IMR-90 (cell line): ENCODE measurements around the gene NUPR1. TPM values are rescaled to one million over a fixed set of nuclear protein-coding genes. Genes with fewer than 3 reads are reported as not detected.

ENCODE experiments used
- ATAC-seq: fragments of 200-7000 bp; cut with Tn5 transposase; 2 replicates; pipeline ENCODE4 v1.9.1; 2020; ENCODE audit warnings: low read depth, mild to moderate bottlenecking, moderate library complexity
- BruUV-seq: library from RNA; stranded (reverse); fragments of 400-500 nt; replicated peaks from 2 replicates; lab custom pipeline; 2021; lab: Mats Ljungman, UMichigan
- CTCF ChIA-PET: fragments of 300-600 bp; formaldehyde crosslinking; extraction: SDS; loops from one replicate; lab custom pipeline; 2021; ENCODE audit warnings: antibody characterized with exemption; lab: Yijun Ruan, JAX
- POLR2A ChIA-PET: fragments of 300-600 bp; sonication (Branson Sonifier 250); formaldehyde crosslinking; loops from one replicate; lab custom pipeline; 2022; ENCODE audit warnings: antibody characterized with exemption; ENCODE audit not compliant: unreplicated experiment; lab: Charles Lee
- DNase-seq: peaks from one replicate; pipeline ENCODE4 v3.0.0; 2013
- H2AFZ ChIP-seq: replicated peaks from 2 replicates; pipeline ENCODE3; 2013; ENCODE audit warnings: low read length, mild to moderate bottlenecking; ENCODE audit not compliant: poor library complexity
- H2AK5ac ChIP-seq: 2 replicates; pipeline ENCODE4 v1.6.1; 2013; ENCODE audit warnings: low read depth, low read length, inconsistent platforms
- H2AK9ac ChIP-seq: replicated peaks from 2 replicates; pipeline ENCODE3; 2013; ENCODE audit warnings: mild to moderate bottlenecking, low read depth, low read length, moderate library complexity; ENCODE audit not compliant: poor library complexity
- H2BK120ac ChIP-seq: 2 replicates; pipeline ENCODE4 v1.6.1; 2013; ENCODE audit warnings: low read depth, low read length, inconsistent platforms
- H2BK15ac ChIP-seq: 3 replicates; pipeline ENCODE4 v1.6.1; 2013; ENCODE audit warnings: low read depth, low read length, inconsistent platforms
- H2BK20ac ChIP-seq: 2 replicates; pipeline ENCODE4 v1.6.1; 2013; ENCODE audit warnings: low read depth, mild to moderate bottlenecking, inconsistent platforms, low read length, moderate library complexity
- H2BK5ac ChIP-seq: 2 replicates; pipeline ENCODE4 v1.6.1; 2013; ENCODE audit warnings: mild to moderate bottlenecking, low read depth, low read length, inconsistent platforms; ENCODE audit not compliant: poor library complexity, severe bottlenecking
- H3K14ac ChIP-seq: replicated peaks from 2 replicates; pipeline ENCODE4 v1.6.1; 2013; ENCODE audit warnings: low read depth, low read length, inconsistent platforms
- H3K18ac ChIP-seq: 2 replicates; pipeline ENCODE4 v1.6.1; 2013; ENCODE audit warnings: low read depth, low read length, control low read depth
- H3K23ac ChIP-seq: 2 replicates; pipeline ENCODE4 v1.6.1; 2013; ENCODE audit warnings: low read depth, low read length, inconsistent platforms
- H3K27ac ChIP-seq: 2 replicates; pipeline ENCODE4 v1.5.1; 2013; ENCODE audit warnings: mild to moderate bottlenecking, control low read depth, low read length; ENCODE audit not compliant: insufficient read depth
- H3K27me3 ChIP-seq: 2 replicates; pipeline ENCODE4 v1.6.1; 2013; ENCODE audit warnings: low read length; ENCODE audit not compliant: control insufficient read depth, insufficient read depth
- H3K36me3 ChIP-seq: 2 replicates; pipeline ENCODE4 v1.6.1; 2013; ENCODE audit warnings: low read length, mixed read lengths; ENCODE audit not compliant: control insufficient read depth, insufficient read depth
- H3K4ac ChIP-seq: 2 replicates; pipeline ENCODE4 v1.6.1; 2013; ENCODE audit warnings: low read depth, low read length, inconsistent platforms
- H3K4me1 ChIP-seq: 2 replicates; pipeline ENCODE4 v1.6.1; 2013; ENCODE audit warnings: low read length, mixed read lengths; ENCODE audit not compliant: control insufficient read depth, insufficient read depth
- H3K4me2 ChIP-seq: 2 replicates; pipeline ENCODE4 v1.6.1; 2013; ENCODE audit warnings: low read depth, mild to moderate bottlenecking, control low read depth, low read length, moderate library complexity
- H3K4me3 ChIP-seq: 2 replicates; pipeline ENCODE4 v1.5.1; 2013; ENCODE audit warnings: low read depth, mild to moderate bottlenecking, control low read depth, low read length, moderate library complexity; ENCODE audit not compliant: insufficient read depth
- H3K56ac ChIP-seq: 2 replicates; pipeline ENCODE4 v1.6.1; 2013; ENCODE audit warnings: low read length, inconsistent platforms; ENCODE audit not compliant: insufficient read depth; ENCODE audit errors: extremely low read depth
- H3K79me1 ChIP-seq, 2 experiments: 2 replicates each; pipeline ENCODE4 v1.6.1; 2013; ENCODE audit warnings: low read length in 2 of 2, inconsistent platforms in 1 of 2, low read depth in 1 of 2
- H3K9ac ChIP-seq: 2 replicates; pipeline ENCODE4 v1.6.1; 2013; ENCODE audit warnings: low read depth, low read length, control low read depth
- H3K9me1 ChIP-seq: 2 replicates; pipeline ENCODE4 v1.6.1; 2013; ENCODE audit warnings: low read length, inconsistent platforms; ENCODE audit not compliant: insufficient read depth
- H3K9me3 ChIP-seq: 2 replicates; pipeline ENCODE4 v1.6.1; 2013; ENCODE audit warnings: low read length; ENCODE audit not compliant: control insufficient read depth, insufficient read depth
- H4K20me1 ChIP-seq: 2 replicates; pipeline ENCODE4 v1.6.1; 2013; ENCODE audit warnings: low read length, inconsistent platforms; ENCODE audit not compliant: insufficient read depth
- H4K5ac ChIP-seq: 2 replicates; pipeline ENCODE4 v1.6.1; 2013; ENCODE audit warnings: mild to moderate bottlenecking, low read depth, low read length, control low read depth
- H4K8ac ChIP-seq, 2 experiments: 2 replicates each; pipeline ENCODE4 v1.6.1; 2013; ENCODE audit warnings: low read depth in 2 of 2, low read length in 2 of 2, control low read depth in 1 of 2, inconsistent platforms in 1 of 2
- H4K91ac ChIP-seq: 2 replicates; pipeline ENCODE4 v1.6.1; 2013; ENCODE audit warnings: low read depth, low read length, inconsistent platforms; ENCODE audit not compliant: insufficient read depth
- BHLHE40 ChIP-seq: fragments of 150-350 bp; IDR thresholded peaks from 2 replicates; pipeline ENCODE4 v1.6.1; 2016; ENCODE audit warnings: mild to moderate bottlenecking, low read depth, low read length
- CEBPB ChIP-seq: IDR thresholded peaks from 2 replicates; pipeline ENCODE4 v1.6.1; 2012; ENCODE audit warnings: low read depth, low read length, improper control_type of control experiment
- CHD1 ChIP-seq: IDR thresholded peaks from 2 replicates; pipeline ENCODE4 v1.6.1; 2012; ENCODE audit warnings: low read depth, low read length, improper control_type of control experiment
- FOS ChIP-seq: fragments of 150-350 bp; IDR thresholded peaks from 2 replicates; pipeline ENCODE4 v1.6.1; 2016; ENCODE audit warnings: low read depth, low read length
- POLR2A ChIP-seq: IDR thresholded peaks from 2 replicates; pipeline ENCODE4 v1.6.1; 2012; ENCODE audit warnings: mild to moderate bottlenecking, low read depth, low read length
- RCOR1 ChIP-seq: IDR thresholded peaks from 2 replicates; pipeline ENCODE4 v1.6.1; 2012; ENCODE audit warnings: mild to moderate bottlenecking, low read length, improper control_type of control experiment; ENCODE audit not compliant: insufficient replicate concordance
- WGBS, 2 experiments: methylation state at CpG; one replicate each; pipeline versions ENCODE4 v1.1.5 to v1.1.7; 2013; ENCODE audit warnings: missing lambda C conversion rate in 2 of 2; ENCODE audit not compliant: insufficient read length in 1 of 2; ENCODE audit errors: extremely low coverage in 2 of 2; 5-methylcytosine and 5-hydroxymethylcytosine counted together
- dilution Hi-C: fragments of 300-500 bp; cut with HindIII; formaldehyde crosslinking; loops from one replicate; pipeline ENCODE4 v1.14.3; 2018; ENCODE audit warnings: low sequenced_read_pairs; ENCODE audit not compliant: unreplicated experiment
- in situ Hi-C: fragments of 300-500 bp; cut with MboI; formaldehyde crosslinking; loops from 3 replicates; pipeline ENCODE4 v1.14.3; 2019; ENCODE audit warnings: low sequenced_read_pairs, inconsistent platforms, mixed read lengths
- intact Hi-C: fragments of 100-400 bp; cut with micrococcal nuclease; formaldehyde crosslinking; loops from 2 replicates; pipeline ENCODE4 v1.10.0; 2022
- polyA plus RNA-seq, 3 experiments: library from polyadenylated mRNA; depleted of rRNA; stranded (reverse); fragments of >200 nt; gene quantifications; 2 replicates each; pipeline ENCODE4 v1.2.3, GENCODE V29; 2012; ENCODE audit warnings: low replicate concordance in 1 of 3
- total RNA-seq: library from RNA; depleted of rRNA; stranded (reverse); fragments of >200 nt; gene quantifications from 2 replicates; pipeline ENCODE4 v1.2.3, GENCODE V29; 2012

The NUPR1 gene
- total and polyA plus RNA-seq, 2 of the 4 experiments (the other 2 are of a cell fraction): 10.2 to 27.9 TPM

- Histone ChIP-seq H3K14ac (peak overlapping the region; percentile 98), H4K20me1 (no peaks in the 10 kb centered on the region; the same call in 1 of the 2 replicates), H3K36me3 (peaks cover 28% of the 10 kb centered on the region), H2BK20ac (no peak overlapping the region), H3K27me3 (no peaks in the 10 kb centered on the region), H3K79me1 (peaks cover 17 to 26% of the 10 kb centered on the region in 2 experiments), H3K18ac (no peak overlapping the region), H3K4me1 (peaks cover 9% of the 10 kb centered on the region), H3K4me2 (peak overlapping the region; percentile 80), H2BK15ac (no peak overlapping the region; the same call in 2 of the 3 replicates), H3K9me1 (peaks cover 12% of the 10 kb centered on the region; the same call in 1 of the 2 replicates), H3K56ac (no peak overlapping the region; the same call in 1 of the 2 replicates), H3K23ac (peak overlapping the region; percentile 67; the same call in 1 of the 2 replicates), H2BK120ac (no peak overlapping the region), H3K27ac (peak overlapping the region; percentile 13; the same call in 1 of the 2 replicates), H4K91ac (peak overlapping the region; percentile 11; the same call in 1 of the 2 replicates), H3K9me3 (no peaks in the 10 kb centered on the region), H2AK5ac (peak overlapping the region; percentile 66; the same call in 1 of the 2 replicates), H3K4me3 (peak overlapping the region; percentile 49), H3K4ac (peak overlapping the region; percentile 55), H3K9ac (peak overlapping the region; percentile 42), H4K5ac (no peak overlapping the region; the same call in 1 of the 2 replicates), H2BK5ac (no peak overlapping the region), H2AFZ (peak overlapping the region; percentile 4), H4K8ac (peak overlapping the region in 1 of 2 experiments; percentile 41; a peak in 1 of 4 replicates), H2AK9ac (peak overlapping the region; percentile 61)
- no CpG with 5 or more reads among the region's 6 CpGs for WGBS, 2 experiments
- no TSS peak for BruUV-seq
- in situ Hi-C loops (no loop called here), dilution Hi-C loops (no loop called here), intact Hi-C loops (loop anchor here (5.0 kb wide), 2 partner anchors 45 to 80 kb away; partner anchors contain the start of genes APOBR and CLN3)
- ATAC-seq (no peak), DNase-seq (no peak)
- no peak for TF ChIP-seq FOS
- no peak for TF ChIP-seq BHLHE40
- no peak for TF ChIP-seq CEBPB
- no peak for TF ChIP-seq RCOR1
- no peak for TF ChIP-seq CHD1
- no peak for TF ChIP-seq POLR2A
- ChIA-PET POLR2A (no interaction called here), CTCF (no interaction called here)
These were observed 1.7 kb downstream of the NUPR1 start for GRCh38 chr16:28537076-28537475.
